Dermis microvascular lymphatic vessel endothelial cell (primary cell): Measurements from ENCODE around the gene ADGRB2. TPM values are rescaled to one million over a fixed set of nuclear protein-coding genes. Genes with fewer than 3 reads are reported as not detected.
"Not testable (repeated sequence)": the region's sequence is repeated elsewhere in the genome, so short reads cannot be mapped to it uniquely, and the experiment has no call there.

Experiments used
- DNase-seq, 2 donors: peaks; one replicate each; pipeline versions ENCODE4 v3.0.0 to v3.0.0-alpha.2; 2010; ENCODE audit warnings: low read depth in 2 of 2
- total RNA-seq: library from RNA; depleted of rRNA; stranded (reverse); fragments of >200 nt; gene quantifications from 2 replicates; pipeline ENCODE4 v1.2.1, GENCODE V29; 2014

The ADGRB2 gene
- total RNA-seq, 1 donor from 2014 or later, result 0.26 TPM

GRCh38 chr1:31730336-31731048 is 33.6 kb downstream of the ADGRB2 start:
- no peak for DNase-seq

- DNase-seq, result no peak
These were observed 36.3 kb downstream of the ADGRB2 start for GRCh38 chr1:31727849-31728248.

GRCh38 chr1:31727195-31727594 is 36.9 kb downstream of the ADGRB2 start:
- no peak for DNase-seq

- no peak for DNase-seq
These were observed 37.4 kb downstream of the ADGRB2 start for GRCh38 chr1:31726715-31727114.

- no peak for DNase-seq
These were observed 38.2 kb downstream of the ADGRB2 start for GRCh38 chr1:31725777-31726535.

- no peak for DNase-seq
These were observed 39.0 kb downstream of the ADGRB2 start for GRCh38 chr1:31725134-31725533.

- peak in 1 of 2 donors; percentile 74 for DNase-seq
These were observed 40.2 kb downstream of the ADGRB2 start for GRCh38 chr1:31723828-31724359.

GRCh38 chr1:31718327-31718897 is 45.7 kb downstream of the ADGRB2 start:
- no peak for DNase-seq

GRCh38 chr1:31717341-31717740 is 46.8 kb downstream of the ADGRB2 start:
- DNase-seq, result no peak

GRCh38 chr1:31715873-31716220 is 48.3 kb downstream of the ADGRB2 start:
- no peak for DNase-seq

- peak; percentile 59 to 88 for DNase-seq
These were observed 48.9 kb downstream of the ADGRB2 start for GRCh38 chr1:31715087-31715872.

GRCh38 chr1:31714442-31715086 is 49.6 kb downstream of the ADGRB2 start:
- DNase-seq, result peak in 1 of 2 donors; percentile 57

GRCh38 chr1:31712630-31713029 is 51.5 kb downstream of the ADGRB2 start:
- DNase-seq, result peak in 1 of 2 donors; percentile 79

- no peak for DNase-seq
These were observed 52.1 kb downstream of the ADGRB2 start for GRCh38 chr1:31712068-31712467.

GRCh38 chr1:31708324-31708723 is 55.8 kb downstream of the ADGRB2 start:
- no peak for DNase-seq

GRCh38 chr1:31707711-31708110 is 56.4 kb downstream of the ADGRB2 start:
- DNase-seq, result peak in 1 of 2 donors; percentile 65

- DNase-seq, result not testable (repeated sequence)
These were observed 57.0 kb downstream of the ADGRB2 start for GRCh38 chr1:31707059-31707600.

- DNase-seq, result no peak
These were observed 57.6 kb downstream of the ADGRB2 start for GRCh38 chr1:31706384-31707058.

- DNase-seq, result peak in 1 of 2 donors; percentile 44
These were observed 58.9 kb downstream of the ADGRB2 start for GRCh38 chr1:31705080-31705866.
